SK-N-MC (cell line): Measurements from ENCODE around the gene PGPEP1.

Experiments
- EZH2 ChIP-seq: fragments of 200-600 bp; sonication (generic); IDR thresholded peaks from one replicate; pipeline ENCODE4 v1.6.1; 2017; ENCODE audit warnings: antibody characterized with exemption
- FOXP2 ChIP-seq: optimal IDR thresholded peaks from 2 replicates; pipeline ENCODE3; 2011; ENCODE audit warnings: mild to moderate bottlenecking, moderate library complexity; ENCODE audit not compliant: insufficient read depth; ENCODE audit errors: extremely low read length, control extremely low read depth
- POLR2AphosphoS5 ChIP-seq: IDR thresholded peaks from 2 replicates; pipeline ENCODE4 v1.6.1; 2012; ENCODE audit warnings: mild to moderate bottlenecking, low read depth, low read length, borderline replicate concordance

- TF ChIP-seq EZH2 (no peak), POLR2AphosphoS5 (no peak), FOXP2 (no peak)
These were observed 51.2 kb downstream of the PGPEP1 start for GRCh38 chr19:18391509-18392075.
